ENCODE data around the gene CD72.
A peak's percentile ranks its signal among the peaks of the same experiment; 100 is the strongest.
"Not testable (repeated sequence)": the region's sequence is repeated elsewhere in the genome, so short reads cannot be mapped to it uniquely, and the experiment has no call there.

The CD72 gene

GRCh38 chr9:35650341-35651158 is 32.3 kb upstream of the CD72 start, which contains the start of gene SIT1:
Gene SIT1 (minus strand): TSS chr9:35650931. CDS start chr9:35650853, 78 bp downstream.
- no peaks in the 10 kb centered on the region for H3K9me3 ChIP-seq (ENCODE audit: control extremely low read depth in 1 of 5, control insufficient read depth in 4 of 5, insufficient read depth in 2 of 5, low read depth in 1 of 5, low read length in 4 of 5)
- no peak for DNase-seq

GRCh38 chr9:35649431-35650340 is 31.5 kb upstream of the CD72 start:
- H3K4me1 ChIP-seq (ENCODE audit: control extremely low read depth in 1 of 4, control insufficient read depth in 4 of 4, insufficient read depth in 4 of 4, low read length in 3 of 4) = peaks cover 0 to 56% (median 34%) of the 10 kb centered on the region in 4 experiments
- ChIA-PET CTCF (interaction anchor here (1.1 to 8.5 kb wide), 4 partner anchors 11 to 46 kb away, joined by 4 to 117 read pairs (median 50); partner anchors contain the start of genes ARHGEF39, CCDC107 and RMRP), POLR2A (interaction anchor here (0.9 kb wide), 1 partner anchor 25 kb away, joined by 3 read pairs; no protein-coding TSS in a partner anchor)
- no peaks in the 10 kb centered on the region for H3K36me3 ChIP-seq (ENCODE audit: control insufficient read depth in 4 of 4, insufficient read depth in 4 of 4, low read length in 3 of 4)
- WGBS (ENCODE audit: insufficient coverage) = 86% methylated on average over 23 of the region's 26 CpGs
- no peaks in the 10 kb centered on the region for H3K27me3 ChIP-seq (replicated peaks in 2 of 5; ENCODE audit: control insufficient read depth in 4 of 5, insufficient read depth in 5 of 5, low read length in 4 of 5)
- peak overlapping the region in 1 of 2 experiments; percentile 32 for H3K27ac ChIP-seq (ENCODE audit: insufficient read depth in 1 of 2, low read depth in 1 of 2, low read length in 2 of 2, poor library complexity in 1 of 2, severe bottlenecking in 2 of 2)
- H3K4me3 ChIP-seq (ENCODE audit: control insufficient read depth in 1 of 7, extremely low read depth in 1 of 7, insufficient read depth in 4 of 7, low read depth in 2 of 7, low read length in 6 of 7) = peak overlapping the region in 1 of 7 experiments; percentile 19
- DNase-seq = peak in 2 of 3 donors; percentile 22 to 25
- H3K9me3 ChIP-seq (ENCODE audit: control extremely low read depth in 1 of 5, control insufficient read depth in 4 of 5, insufficient read depth in 2 of 5, low read depth in 1 of 5, low read length in 4 of 5) = no peaks in the 10 kb centered on the region

More at GRCh38 chr9:35650341-35651158, 32.3 kb upstream of the CD72 start, which contains the start of gene SIT1:
- 85% methylated on average over 9 of the region's 22 CpGs for WGBS (ENCODE audit: insufficient coverage)
- Histone ChIP-seq H3K36me3 (ENCODE audit: control insufficient read depth in 4 of 4, insufficient read depth in 4 of 4, low read length in 3 of 4) (no peaks in the 10 kb centered on the region), H3K4me1 (ENCODE audit: control extremely low read depth in 1 of 4, control insufficient read depth in 4 of 4, insufficient read depth in 4 of 4, low read length in 3 of 4) (peaks cover 0 to 55% (median 32%) of the 10 kb centered on the region in 4 experiments), H3K4me3 (ENCODE audit: control insufficient read depth in 1 of 7, extremely low read depth in 1 of 7, insufficient read depth in 4 of 7, low read depth in 2 of 7, low read length in 6 of 7) (peak within 1 kb of the TSS in 1 of 7 experiments; percentile 19), H3K27me3 (replicated peaks in 2 of 5; ENCODE audit: control insufficient read depth in 4 of 5, insufficient read depth in 5 of 5, low read length in 4 of 5) (no peaks in the 10 kb centered on the region), H3K27ac (ENCODE audit: insufficient read depth in 1 of 2, low read depth in 1 of 2, low read length in 2 of 2, poor library complexity in 1 of 2, severe bottlenecking in 2 of 2) (peak within 1 kb of the TSS in 1 of 2 experiments; percentile 32)
- POLR2A ChIA-PET = no interaction called here
- CTCF ChIA-PET = interaction anchor here (1.1 to 8.5 kb wide), 4 partner anchors 10 to 45 kb away, joined by 4 to 117 read pairs (median 50); partner anchors contain the start of genes ARHGEF39, CCDC107 and RMRP

- ChIA-PET CTCF (interaction anchor here (0.6 to 8.5 kb wide), 23 partner anchors 11 to 167 kb away, joined by 3 to 117 read pairs (median 6); partner anchors contain the start of genes ARHGEF39, CCDC107, GBA2 and RGP1), POLR2A (interaction anchor here (0.6 to 2.7 kb wide), 3 partner anchors 11 to 663 kb away, joined by 3 to 14 read pairs (median 3); partner anchors contain the start of genes CCDC107, CREB3, RMRP and TLN1)
- Histone ChIP-seq H3K27me3 (replicated peaks in 2 of 5; ENCODE audit: control insufficient read depth in 4 of 5, insufficient read depth in 5 of 5, low read length in 4 of 5) (no peaks in the 10 kb centered on the region), H3K9me3 (ENCODE audit: control extremely low read depth in 1 of 5, control insufficient read depth in 4 of 5, insufficient read depth in 2 of 5, low read depth in 1 of 5, low read length in 4 of 5) (no peaks in the 10 kb centered on the region), H3K4me1 (ENCODE audit: control extremely low read depth in 1 of 4, control insufficient read depth in 4 of 4, insufficient read depth in 4 of 4, low read length in 3 of 4) (peaks cover 0 to 61% (median 34%) of the 10 kb centered on the region in 4 experiments), H3K27ac (ENCODE audit: insufficient read depth in 1 of 2, low read depth in 1 of 2, low read length in 2 of 2, poor library complexity in 1 of 2, severe bottlenecking in 2 of 2) (peak overlapping the region; percentile 83 to 87), H3K36me3 (ENCODE audit: control insufficient read depth in 4 of 4, insufficient read depth in 4 of 4, low read length in 3 of 4) (no peaks in the 10 kb centered on the region), H3K4me3 (ENCODE audit: control insufficient read depth in 1 of 7, extremely low read depth in 1 of 7, insufficient read depth in 4 of 7, low read depth in 2 of 7, low read length in 6 of 7) (peak overlapping the region; percentile 46 to 91 (median 84))
- DNase-seq = peak; percentile 91 to 94 (median 94)
- under 1% methylated on average over 52 of the region's 58 CpGs for WGBS (ENCODE audit: insufficient coverage)
Observed at GRCh38 chr9:35646533-35647265, 28.5 kb upstream of the CD72 start.

GRCh38 chr9:35646153-35646532 is 27.9 kb upstream of the CD72 start:
- Histone ChIP-seq H3K36me3 (ENCODE audit: control insufficient read depth in 4 of 4, insufficient read depth in 4 of 4, low read length in 3 of 4) (no peaks in the 10 kb centered on the region), H3K27ac (ENCODE audit: insufficient read depth in 1 of 2, low read depth in 1 of 2, low read length in 2 of 2, poor library complexity in 1 of 2, severe bottlenecking in 2 of 2) (peak overlapping the region; percentile 83 to 87), H3K4me1 (ENCODE audit: control extremely low read depth in 1 of 4, control insufficient read depth in 4 of 4, insufficient read depth in 4 of 4, low read length in 3 of 4) (peaks cover 0 to 66% (median 36%) of the 10 kb centered on the region in 4 experiments), H3K9me3 (ENCODE audit: control extremely low read depth in 1 of 5, control insufficient read depth in 4 of 5, insufficient read depth in 2 of 5, low read depth in 1 of 5, low read length in 4 of 5) (no peaks in the 10 kb centered on the region), H3K27me3 (replicated peaks in 2 of 5; ENCODE audit: control insufficient read depth in 4 of 5, insufficient read depth in 5 of 5, low read length in 4 of 5) (no peaks in the 10 kb centered on the region), H3K4me3 (ENCODE audit: control insufficient read depth in 1 of 7, extremely low read depth in 1 of 7, insufficient read depth in 4 of 7, low read depth in 2 of 7, low read length in 6 of 7) (peak overlapping the region; percentile 46 to 91 (median 84))
- ChIA-PET POLR2A (interaction anchor here (0.8 to 2.7 kb wide), 2 partner anchors 11 to 86 kb away, joined by 3 to 14 read pairs; partner anchors contain the start of genes CCDC107, CREB3, RMRP and TLN1), CTCF (interaction anchor here (0.6 to 8.5 kb wide), 14 partner anchors 7 to 272 kb away, joined by 3 to 117 read pairs (median 6); partner anchors contain the start of genes ARHGEF39, CCDC107 and RMRP)
- WGBS (ENCODE audit: insufficient coverage) = 0% methylated on average over 8 of the region's 11 CpGs
- peak in 2 of 3 donors; percentile 43 to 45 for DNase-seq

- peaks cover 0 to 65% (median 36%) of the 10 kb centered on the region in 4 experiments for H3K4me1 ChIP-seq (ENCODE audit: control extremely low read depth in 1 of 4, control insufficient read depth in 4 of 4, insufficient read depth in 4 of 4, low read length in 3 of 4)
- POLR2A ChIA-PET = interaction anchor here (0.8 to 2.7 kb wide), 2 partner anchors 12 to 86 kb away, joined by 3 to 14 read pairs; partner anchors contain the start of genes CCDC107, CREB3, RMRP and TLN1
- H3K9me3 ChIP-seq (ENCODE audit: control extremely low read depth in 1 of 5, control insufficient read depth in 4 of 5, insufficient read depth in 2 of 5, low read depth in 1 of 5, low read length in 4 of 5); DNase-seq; H3K36me3 ChIP-seq (ENCODE audit: control insufficient read depth in 4 of 4, insufficient read depth in 4 of 4, low read length in 3 of 4); H3K27me3 ChIP-seq (replicated peaks in 2 of 5; ENCODE audit: control insufficient read depth in 4 of 5, insufficient read depth in 5 of 5, low read length in 4 of 5): not testable (repeated sequence)
- peak overlapping the region; percentile 83 to 87 for H3K27ac ChIP-seq (ENCODE audit: insufficient read depth in 1 of 2, low read depth in 1 of 2, low read length in 2 of 2, poor library complexity in 1 of 2, severe bottlenecking in 2 of 2)
- CTCF ChIA-PET = interaction anchor here (0.7 to 8.5 kb wide), 12 partner anchors 8 to 273 kb away, joined by 3 to 117 read pairs (median 5); partner anchors contain the start of genes ARHGEF39, CCDC107 and RMRP
- 27% methylated on average over 5 of the region's 10 CpGs for WGBS (ENCODE audit: insufficient coverage)
- peak overlapping the region; percentile 46 to 91 (median 84) for H3K4me3 ChIP-seq (ENCODE audit: control insufficient read depth in 1 of 7, extremely low read depth in 1 of 7, insufficient read depth in 4 of 7, low read depth in 2 of 7, low read length in 6 of 7)
Observed at GRCh38 chr9:35645736-35646135, 27.5 kb upstream of the CD72 start.
